ENCODE measurements around the gene PACSIN2.
A peak's percentile ranks its signal among the peaks of the same experiment; 100 is the strongest.

PACSIN2 gene

GRCh38 chr22:43014869-43015676 lies at the start of gene PACSIN2:
PACSIN2 (minus strand) TSS chr22:43015149; CDS start chr22:42912080, 103,069 bp downstream.
- H3K4me3 ChIP-seq (ENCODE audit: low read depth, low read length) = peak within 1 kb of the TSS; percentile 86
- TF ChIP-seq CTCF (IDR thresholded peaks at IDR 0.05; ENCODE audit: low read depth, low read length) = no peak

DNA sequence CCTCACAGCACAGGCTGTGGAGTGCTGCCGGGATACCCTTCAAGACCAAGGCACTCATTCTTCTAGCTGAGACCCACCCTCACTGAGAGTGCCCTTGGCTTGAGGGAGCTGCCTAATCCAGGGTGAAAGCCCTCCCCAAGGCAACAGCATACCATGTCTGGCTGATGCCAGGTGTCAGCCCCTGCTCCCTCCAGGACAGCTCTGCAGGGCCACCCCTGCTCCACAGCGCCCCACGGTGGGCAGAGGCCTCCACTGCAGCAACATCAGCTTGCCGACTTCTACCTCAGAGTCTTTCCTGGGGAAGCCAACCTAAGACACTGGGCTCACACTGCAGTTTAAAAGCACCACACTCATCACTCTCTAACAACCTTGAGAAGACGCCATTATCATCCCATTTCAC lies 45.2 kb upstream of the PACSIN2 start:
- TF ChIP-seq CTCF (IDR thresholded peaks at IDR 0.05; ENCODE audit: low read depth, low read length) = peak; percentile 72

DNA sequence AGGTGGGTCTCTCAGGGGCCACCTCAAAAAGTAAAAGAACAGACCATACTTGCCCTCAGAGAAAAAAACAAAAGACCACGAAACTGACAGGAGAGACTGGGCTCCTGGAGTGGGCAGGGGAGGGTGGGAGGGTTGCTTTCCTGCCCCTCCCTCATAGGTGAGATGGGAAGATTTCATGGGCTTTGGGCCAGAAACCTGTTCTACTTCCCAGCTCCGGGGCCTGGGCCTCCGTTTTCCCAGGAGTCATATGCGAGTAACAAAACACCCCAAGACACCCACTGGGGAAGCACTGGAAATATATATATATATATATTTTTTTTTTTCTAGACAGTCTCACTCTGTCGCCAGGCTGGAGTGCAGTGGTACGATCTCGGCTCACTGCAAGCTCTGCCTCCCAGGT lies 42.7 kb upstream of the PACSIN2 start:
- TF ChIP-seq CTCF (IDR thresholded peaks at IDR 0.05; ENCODE audit: low read depth, low read length) = no peak
- H3K4me3 ChIP-seq (ENCODE audit: low read depth, low read length) = no peak overlapping the region

More for the DNA sequence above, 45.2 kb upstream of the PACSIN2 start:
- H3K4me3 ChIP-seq (ENCODE audit: low read depth, low read length) = no peak overlapping the region

DNA sequence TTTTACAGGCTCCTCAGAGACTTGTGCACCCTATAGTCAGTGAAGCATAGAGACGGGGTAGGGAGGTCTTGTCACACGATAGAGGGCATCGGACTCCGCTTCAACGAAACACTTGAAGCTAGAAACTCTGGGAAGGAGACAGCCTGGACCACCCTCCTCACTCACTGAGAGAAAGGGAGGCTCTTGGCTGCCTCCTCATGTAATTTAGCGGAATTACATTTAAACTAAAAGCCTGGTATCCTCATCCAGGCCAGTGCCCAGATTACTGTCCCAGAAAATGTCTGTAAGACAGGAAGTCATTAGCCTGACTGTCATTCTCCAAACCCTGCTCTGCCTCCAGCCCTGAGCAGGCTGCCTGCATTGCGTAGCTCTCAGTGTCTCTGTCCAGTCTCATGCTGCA lies 38.2 kb upstream of the PACSIN2 start:
- no peak overlapping the region for H3K4me3 ChIP-seq (ENCODE audit: low read depth, low read length)
- no peak for TF ChIP-seq CTCF (IDR thresholded peaks at IDR 0.05; ENCODE audit: low read depth, low read length)

GRCh38 chr22:43050995-43051394 lies 36.0 kb upstream of the PACSIN2 start:
- no peak for TF ChIP-seq CTCF (IDR thresholded peaks at IDR 0.05; ENCODE audit: low read depth, low read length)
- no peak overlapping the region for H3K4me3 ChIP-seq (ENCODE audit: low read depth, low read length)

GRCh38 chr22:43047605-43048004 lies 32.7 kb upstream of the PACSIN2 start:
- TF ChIP-seq CTCF (IDR thresholded peaks at IDR 0.05; ENCODE audit: low read depth, low read length) = no peak
- no peak overlapping the region for H3K4me3 ChIP-seq (ENCODE audit: low read depth, low read length)

- H3K4me3 ChIP-seq (ENCODE audit: low read depth, low read length) = no peak overlapping the region
- TF ChIP-seq CTCF (IDR thresholded peaks at IDR 0.05; ENCODE audit: low read depth, low read length) = no peak
These were observed 29.4 kb upstream of the PACSIN2 start for GRCh38 chr22:43044290-43044712.

Data from WI38 (cell line).